Measurements from ENCODE around the gene PIM3. TPM values are rescaled to one million over a fixed set of nuclear protein-coding genes. Genes with fewer than 3 reads are reported as not detected.
A peak's percentile ranks its signal among the peaks of the same experiment; 100 is the strongest.

Gene PIM3
- total and polyA plus RNA-seq, 10 of the 15 experiments (the other 5 are each of a cell fraction or from before 2014, with no cell fraction given) = 0.31 to 60.8 (median 12.4) TPM

GRCh38 chr22:49966774-49967705, 6.5 kb downstream of the PIM3 start (continued):
- TF ChIP-seq HDGF (IDR thresholded peaks at IDR 0.05) = 0 out of 2 replicates have a peak, but pooled peaks have one; percentile 30
- no peak for TF ChIP-seq MEF2A (IDR thresholded peaks at IDR 0.05; ENCODE audit: insufficient read depth, low read depth, low read length)
- TF ChIP-seq SIN3A (IDR thresholded peaks at IDR 0.05; ENCODE audit: low read depth, low read length) = no peak

- TF ChIP-seq USF1 (IDR thresholded peaks at IDR 0.05; ENCODE audit: borderline replicate concordance, extremely low read length, insufficient read depth, low read depth, low read length) = peak; percentile 27
- no peak for TF ChIP-seq NFXL1 (IDR thresholded peaks at IDR 0.05; ENCODE audit: borderline replicate concordance)
- no peak for TF ChIP-seq EP300 (IDR thresholded peaks at IDR 0.05; ENCODE audit: borderline replicate concordance in 1 of 2, control insufficient read depth in 1 of 2, low read depth in 2 of 2, low read length in 2 of 2)
- TF ChIP-seq POLR2AphosphoS5 (IDR thresholded peaks at IDR 0.05; ENCODE audit: low read length) = 0 out of 2 replicates have a peak, but pooled peaks have one; percentile 13
- TF ChIP-seq BCL3 (IDR thresholded peaks at IDR 0.05; ENCODE audit: borderline replicate concordance, insufficient read depth, low read depth, low read length, poor library complexity, severe bottlenecking) = no peak
- no peak for TF ChIP-seq SKIL (IDR thresholded peaks at IDR 0.05; ENCODE audit: low read depth, poor library complexity, severe bottlenecking)
- Histone ChIP-seq H3K4me1 (ENCODE audit: control insufficient read depth, insufficient read depth, low read length) (peaks cover 37% of the 10 kb centered on the region), H3K27ac (ENCODE audit: control insufficient read depth, insufficient read depth) (peak overlapping the region; percentile 45; the same call in 1 of the 2 replicates), H3K27me3 (replicated peaks in 1 of 2; ENCODE audit: control insufficient read depth in 2 of 2, insufficient read depth in 2 of 2, low read length in 1 of 2) (no peaks in the 10 kb centered on the region), H3K9ac (ENCODE audit: control insufficient read depth, insufficient read depth, low read length) (peak overlapping the region; percentile 24), H3K36me3 (ENCODE audit: control insufficient read depth in 2 of 2, insufficient read depth in 2 of 2, low read length in 1 of 2) (peaks cover 14 to 16% of the 10 kb centered on the region in 2 experiments), H3K4me3 (no peak overlapping the region), H3K9me3 (replicated peaks; ENCODE audit: control insufficient read depth, insufficient read depth, low read length) (no peaks in the 10 kb centered on the region), H3K79me2 (ENCODE audit: control insufficient read depth, insufficient read depth, low read length) (peaks cover 31% of the 10 kb centered on the region), H4K20me1 (ENCODE audit: control insufficient read depth, insufficient read depth) (peaks cover 2% of the 10 kb centered on the region; the same call in 1 of the 2 replicates), H2AFZ (ENCODE audit: control insufficient read depth, low read depth, low read length) (no peak overlapping the region), H3K4me2 (ENCODE audit: control insufficient read depth, insufficient read depth) (no peak overlapping the region; the same call in 1 of the 2 replicates)
- SMC1A ChIA-PET (ENCODE audit: uncharacterized antibody, unreplicated experiment) = interaction anchor here (1.0 to 1.5 kb wide), 3 partner anchors 35 to 63 kb away, joined by 3 to 7 read pairs (median 4); no protein-coding TSS in a partner anchor
- CTCF ChIA-PET = interaction anchor here (1.2 to 2.6 kb wide), 4 partner anchors 9 to 63 kb away, joined by 4 to 15 read pairs (median 6); no protein-coding TSS in a partner anchor
- FAIRE-seq (no peak), DNase-seq (ENCODE audit: low read depth, low spot score) (no peak), ATAC-seq (no peak)
- in situ Hi-C loops (cut with MboI) = loop anchor here (10.0 kb wide), 1 partner anchor 567 kb away; the partner anchor contains the start of gene TYMP
- POLR2A ChIA-PET = interaction anchor here (1.0 to 1.7 kb wide), 4 partner anchors 9 to 34 kb away, joined by 3 to 6 read pairs (median 4); no protein-coding TSS in a partner anchor
- BruUV-seq (replicated peaks) = no TSS peak
- WGBS (ENCODE audit: insufficient coverage, insufficient replicate concordance, low lambda C conversion rate, missing lambda C conversion rate) = 60% methylated on average over 18 of the region's 18 CpGs
- RAD21 ChIA-PET (ENCODE audit: unreplicated experiment) = interaction anchor here (0.8 to 2.3 kb wide), 5 partner anchors 9 to 200 kb away, joined by 4 to 18 read pairs (median 5); no protein-coding TSS in a partner anchor
- intact Hi-C loops (cut with micrococcal nuclease; ENCODE audit: unreplicated experiment) = no loop called here
These were observed 7.2 kb downstream of the PIM3 start for GRCh38 chr22:49967706-49968208.
